ENCODE results near the gene ENTREP1.

DNA sequence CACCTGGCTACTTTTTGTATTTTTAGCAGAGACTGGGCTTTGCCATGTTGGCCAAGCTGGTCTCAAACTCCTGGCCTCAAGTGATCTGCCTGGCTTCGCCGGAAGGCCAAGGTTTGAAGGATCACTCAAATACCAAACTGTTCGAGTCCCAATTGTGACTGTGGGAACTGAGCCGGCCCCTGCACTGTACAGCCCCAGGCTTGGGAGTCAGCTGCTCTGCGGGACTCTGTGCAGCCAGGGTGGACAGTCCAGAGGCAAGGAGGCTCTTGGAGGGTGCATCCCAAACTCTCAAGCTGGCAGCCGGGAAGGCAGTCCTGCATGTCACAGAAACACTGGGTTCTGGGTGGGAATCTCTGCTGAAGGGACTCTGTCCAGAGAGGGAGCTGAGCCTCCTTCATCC is 109.0 kb downstream of the ENTREP1 start:
- TF ChIP-seq, protein P1, sequence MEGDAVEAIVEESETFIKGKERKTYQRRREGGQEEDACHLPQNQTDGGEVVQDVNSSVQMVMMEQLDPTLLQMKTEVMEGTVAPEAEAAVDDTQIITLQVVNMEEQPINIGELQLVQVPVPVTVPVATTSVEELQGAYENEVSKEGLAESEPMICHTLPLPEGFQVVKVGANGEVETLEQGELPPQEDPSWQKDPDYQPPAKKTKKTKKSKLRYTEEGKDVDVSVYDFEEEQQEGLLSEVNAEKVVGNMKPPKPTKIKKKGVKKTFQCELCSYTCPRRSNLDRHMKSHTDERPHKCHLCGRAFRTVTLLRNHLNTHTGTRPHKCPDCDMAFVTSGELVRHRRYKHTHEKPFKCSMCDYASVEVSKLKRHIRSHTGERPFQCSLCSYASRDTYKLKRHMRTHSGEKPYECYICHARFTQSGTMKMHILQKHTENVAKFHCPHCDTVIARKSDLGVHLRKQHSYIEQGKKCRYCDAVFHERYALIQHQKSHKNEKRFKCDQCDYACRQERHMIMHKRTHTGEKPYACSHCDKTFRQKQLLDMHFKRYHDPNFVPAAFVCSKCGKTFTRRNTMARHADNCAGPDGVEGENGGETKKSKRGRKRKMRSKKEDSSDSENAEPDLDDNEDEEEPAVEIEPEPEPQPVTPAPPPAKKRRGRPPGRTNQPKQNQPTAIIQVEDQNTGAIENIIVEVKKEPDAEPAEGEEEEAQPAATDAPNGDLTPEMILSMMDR (IDR thresholded peaks at IDR 0.05) = no peak
- TF ChIP-seq POLR2A (IDR thresholded peaks at IDR 0.05) = no peak
